HepG2 (cell line): ENCODE data around the gene NEU1. TPM values are rescaled to one million over a fixed set of nuclear protein-coding genes. Genes with fewer than 3 reads are reported as not detected.
A peak's percentile ranks its signal among the peaks of the same experiment; 100 is the strongest.

Source experiments
- EEA1 ChIP-seq: sonication (generic); formaldehyde crosslinking; IDR thresholded peaks from 2 replicates; pipeline ENCODE4 v1.5.1; 2020; ENCODE audit warnings: mild to moderate bottlenecking, missing genetic modification reagents, borderline replicate concordance
- MAFF ChIP-seq: IDR thresholded peaks from 2 replicates; pipeline ENCODE4 v1.6.1; 2011; ENCODE audit warnings: low read depth, low read length, improper control_type of control experiment
- MXI1 ChIP-seq: IDR thresholded peaks from 3 replicates; pipeline ENCODE4 v1.6.1; 2012; ENCODE audit warnings: low read depth, low read length, inconsistent platforms, borderline replicate concordance
- PAF1 ChIP-seq: IDR thresholded peaks from 2 replicates; pipeline ENCODE4 v1.6.1; 2016; ENCODE audit warnings: missing genetic modification reagents, missing compliant biosample characterization
- SMAD1 ChIP-seq: sonication (generic); formaldehyde crosslinking; IDR thresholded peaks from 2 replicates; pipeline ENCODE4 v1.4.0; 2020; ENCODE audit warnings: missing genetic modification reagents, low read depth, mild to moderate bottlenecking, borderline replicate concordance
- SP4 ChIP-seq: sonication (generic); formaldehyde crosslinking; IDR thresholded peaks from 2 replicates; pipeline ENCODE4 v1.8.1; 2023; ENCODE audit warnings: mild to moderate bottlenecking, missing genetic modification reagents
- SRF ChIP-seq: IDR thresholded peaks from 2 replicates; pipeline ENCODE4 v1.6.1; 2011; ENCODE audit warnings: mild to moderate bottlenecking, low read depth, low read length, moderate library complexity
- SRY ChIP-seq: sonication (generic); formaldehyde crosslinking; IDR thresholded peaks from 2 replicates; pipeline ENCODE4 v1.8.0; 2022; ENCODE audit warnings: mild to moderate bottlenecking, missing genetic modification reagents
- TAF15 ChIP-seq: fragments of 200-400 bp; formaldehyde crosslinking; IDR thresholded peaks from one replicate; pipeline ENCODE4 v1.6.1; 2018; ENCODE audit warnings: mild to moderate bottlenecking, low read depth, low read length; ENCODE audit not compliant: poor library complexity, severe bottlenecking
- XRCC5 ChIP-seq: fragments of 200-400 bp; formaldehyde crosslinking; optimal IDR thresholded peaks from 2 replicates; pipeline ENCODE3; 2017; ENCODE audit warnings: mild to moderate bottlenecking, low read length
- ZBTB20 ChIP-seq: sonication (generic); formaldehyde crosslinking; IDR thresholded peaks from 2 replicates; pipeline ENCODE4 v1.8.1; 2023; ENCODE audit warnings: missing genetic modification reagents, low read depth, mild to moderate bottlenecking, borderline replicate concordance
- ZBTB8A ChIP-seq: sonication (generic); formaldehyde crosslinking; IDR thresholded peaks from 2 replicates; pipeline ENCODE4 v1.4.0; 2020; ENCODE audit warnings: mild to moderate bottlenecking, low read depth, missing genetic modification reagents, borderline replicate concordance
- ZNF207 ChIP-seq: fragments of 450-650 bp; IDR thresholded peaks from 2 replicates; pipeline ENCODE4 v1.6.1; 2016; ENCODE audit warnings: antibody characterized with exemption, borderline replicate concordance
- ZNF430 ChIP-seq: sonication (generic); formaldehyde crosslinking; IDR thresholded peaks from 2 replicates; pipeline ENCODE4 v1.9.0; 2021; ENCODE audit warnings: mild to moderate bottlenecking, missing genetic modification reagents
- ZNF552 ChIP-seq: sonication (generic); formaldehyde crosslinking; IDR thresholded peaks from 2 replicates; pipeline ENCODE4 v1.9.0; 2022; ENCODE audit warnings: missing genetic modification reagents, mild to moderate bottlenecking, borderline replicate concordance
- polyA plus RNA-seq, 8 experiments: library from polyadenylated mRNA; depleted of rRNA in 3 of 8; stranded (reverse) in 7 of 8; unstranded in 1 of 8; fragments of >200 nt; fragmentation: Illumina TruSeq in 4 of 8; extraction: Trizol in 4 of 8; gene quantifications; 2 replicates each; pipeline versions ENCODE4 v1.2.1 to v1.2.3, GENCODE V29; 2011 to 2016; ENCODE audit warnings: low read depth in 4 of 8, missing spikeins in 1 of 8, mixed read lengths in 1 of 8; ENCODE audit not compliant: insufficient read depth in 1 of 8
- total RNA-seq, 5 experiments: library from RNA; depleted of rRNA; stranded (reverse); fragments of >200 nt; fragmentation: Illumina TruSeq; extraction: Trizol; gene quantifications; 2 replicates each; pipeline ENCODE4 v1.2.3, GENCODE V29; 2016; ENCODE audit warnings: low read depth in 1 of 5
- TF ChIP-seq, protein P1 (sequence below): sonication (generic); formaldehyde crosslinking; IDR thresholded peaks from 2 replicates; pipeline ENCODE4 v1.4.0; 2020; ENCODE audit warnings: missing genetic modification reagents
- TF ChIP-seq, protein P2 (sequence below): IDR thresholded peaks from 2 replicates; pipeline ENCODE4 v1.6.1; 2012; ENCODE audit warnings: low read length, improper control_type of control experiment
- TF ChIP-seq, protein P3 (sequence below), 2 experiments: sonication (generic) in 1 of 2; formaldehyde crosslinking in 1 of 2; IDR thresholded peaks; 2 replicates each; pipeline versions ENCODE4 v1.4.0 to v1.6.1; 2016 to 2020; ENCODE audit warnings: borderline replicate concordance in 1 of 2, low read depth in 1 of 2, mild to moderate bottlenecking in 1 of 2, missing genetic modification reagents in 1 of 2

The NEU1 gene
- total and polyA plus RNA-seq, 2 of the 13 experiments (the other 11 are each of a cell fraction or from before 2014, with no cell fraction given), result 215 to 297 TPM

GRCh38 chr6:31837369-31838113 lies 25.1 kb downstream of the NEU1 start (continued):
- TF ChIP-seq, protein P1, sequence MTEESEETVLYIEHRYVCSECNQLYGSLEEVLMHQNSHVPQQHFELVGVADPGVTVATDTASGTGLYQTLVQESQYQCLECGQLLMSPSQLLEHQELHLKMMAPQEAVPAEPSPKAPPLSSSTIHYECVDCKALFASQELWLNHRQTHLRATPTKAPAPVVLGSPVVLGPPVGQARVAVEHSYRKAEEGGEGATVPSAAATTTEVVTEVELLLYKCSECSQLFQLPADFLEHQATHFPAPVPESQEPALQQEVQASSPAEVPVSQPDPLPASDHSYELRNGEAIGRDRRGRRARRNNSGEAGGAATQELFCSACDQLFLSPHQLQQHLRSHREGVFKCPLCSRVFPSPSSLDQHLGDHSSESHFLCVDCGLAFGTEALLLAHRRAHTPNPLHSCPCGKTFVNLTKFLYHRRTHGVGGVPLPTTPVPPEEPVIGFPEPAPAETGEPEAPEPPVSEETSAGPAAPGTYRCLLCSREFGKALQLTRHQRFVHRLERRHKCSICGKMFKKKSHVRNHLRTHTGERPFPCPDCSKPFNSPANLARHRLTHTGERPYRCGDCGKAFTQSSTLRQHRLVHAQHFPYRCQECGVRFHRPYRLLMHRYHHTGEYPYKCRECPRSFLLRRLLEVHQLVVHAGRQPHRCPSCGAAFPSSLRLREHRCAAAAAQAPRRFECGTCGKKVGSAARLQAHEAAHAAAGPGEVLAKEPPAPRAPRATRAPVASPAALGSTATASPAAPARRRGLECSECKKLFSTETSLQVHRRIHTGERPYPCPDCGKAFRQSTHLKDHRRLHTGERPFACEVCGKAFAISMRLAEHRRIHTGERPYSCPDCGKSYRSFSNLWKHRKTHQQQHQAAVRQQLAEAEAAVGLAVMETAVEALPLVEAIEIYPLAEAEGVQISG (CRISPR knock-in tag), result no peak
- TF ChIP-seq ZNF552 (CRISPR knock-in tag), result no peak
- no peak for TF ChIP-seq MAFF
- no peak for TF ChIP-seq SRY (CRISPR knock-in tag)
- TF ChIP-seq ZNF207, result no peak
- TF ChIP-seq MXI1, result no peak
- 0 out of 2 replicates have a peak, but pooled peaks have one; percentile 13 for TF ChIP-seq ZBTB8A (CRISPR knock-in tag)
- TF ChIP-seq ZNF430 (CRISPR knock-in tag), result no peak
- TF ChIP-seq ZBTB20 (CRISPR knock-in tag), result no peak
- TF ChIP-seq SRF, result no peak
- no peak for TF ChIP-seq PAF1 (CRISPR knock-in tag)
- TF ChIP-seq TAF15, result no peak
- TF ChIP-seq, protein P2, sequence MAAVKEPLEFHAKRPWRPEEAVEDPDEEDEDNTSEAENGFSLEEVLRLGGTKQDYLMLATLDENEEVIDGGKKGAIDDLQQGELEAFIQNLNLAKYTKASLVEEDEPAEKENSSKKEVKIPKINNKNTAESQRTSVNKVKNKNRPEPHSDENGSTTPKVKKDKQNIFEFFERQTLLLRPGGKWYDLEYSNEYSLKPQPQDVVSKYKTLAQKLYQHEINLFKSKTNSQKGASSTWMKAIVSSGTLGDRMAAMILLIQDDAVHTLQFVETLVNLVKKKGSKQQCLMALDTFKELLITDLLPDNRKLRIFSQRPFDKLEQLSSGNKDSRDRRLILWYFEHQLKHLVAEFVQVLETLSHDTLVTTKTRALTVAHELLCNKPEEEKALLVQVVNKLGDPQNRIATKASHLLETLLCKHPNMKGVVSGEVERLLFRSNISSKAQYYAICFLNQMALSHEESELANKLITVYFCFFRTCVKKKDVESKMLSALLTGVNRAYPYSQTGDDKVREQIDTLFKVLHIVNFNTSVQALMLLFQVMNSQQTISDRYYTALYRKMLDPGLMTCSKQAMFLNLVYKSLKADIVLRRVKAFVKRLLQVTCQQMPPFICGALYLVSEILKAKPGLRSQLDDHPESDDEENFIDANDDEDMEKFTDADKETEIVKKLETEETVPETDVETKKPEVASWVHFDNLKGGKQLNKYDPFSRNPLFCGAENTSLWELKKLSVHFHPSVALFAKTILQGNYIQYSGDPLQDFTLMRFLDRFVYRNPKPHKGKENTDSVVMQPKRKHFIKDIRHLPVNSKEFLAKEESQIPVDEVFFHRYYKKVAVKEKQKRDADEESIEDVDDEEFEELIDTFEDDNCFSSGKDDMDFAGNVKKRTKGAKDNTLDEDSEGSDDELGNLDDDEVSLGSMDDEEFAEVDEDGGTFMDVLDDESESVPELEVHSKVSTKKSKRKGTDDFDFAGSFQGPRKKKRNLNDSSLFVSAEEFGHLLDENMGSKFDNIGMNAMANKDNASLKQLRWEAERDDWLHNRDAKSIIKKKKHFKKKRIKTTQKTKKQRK, result no peak
- no peak for TF ChIP-seq SP4 (CRISPR knock-in tag)
- TF ChIP-seq, protein P3, sequence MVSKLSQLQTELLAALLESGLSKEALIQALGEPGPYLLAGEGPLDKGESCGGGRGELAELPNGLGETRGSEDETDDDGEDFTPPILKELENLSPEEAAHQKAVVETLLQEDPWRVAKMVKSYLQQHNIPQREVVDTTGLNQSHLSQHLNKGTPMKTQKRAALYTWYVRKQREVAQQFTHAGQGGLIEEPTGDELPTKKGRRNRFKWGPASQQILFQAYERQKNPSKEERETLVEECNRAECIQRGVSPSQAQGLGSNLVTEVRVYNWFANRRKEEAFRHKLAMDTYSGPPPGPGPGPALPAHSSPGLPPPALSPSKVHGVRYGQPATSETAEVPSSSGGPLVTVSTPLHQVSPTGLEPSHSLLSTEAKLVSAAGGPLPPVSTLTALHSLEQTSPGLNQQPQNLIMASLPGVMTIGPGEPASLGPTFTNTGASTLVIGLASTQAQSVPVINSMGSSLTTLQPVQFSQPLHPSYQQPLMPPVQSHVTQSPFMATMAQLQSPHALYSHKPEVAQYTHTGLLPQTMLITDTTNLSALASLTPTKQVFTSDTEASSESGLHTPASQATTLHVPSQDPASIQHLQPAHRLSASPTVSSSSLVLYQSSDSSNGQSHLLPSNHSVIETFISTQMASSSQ (IDR thresholded peaks at IDR 0.05; ENCODE audit: low read depth), result no peak
- TF ChIP-seq, protein P3 (CRISPR knock-in tag; IDR thresholded peaks at IDR 0.05; ENCODE audit: borderline replicate concordance), result peak; percentile 39; the same call in 1 of the 2 replicates
- TF ChIP-seq EEA1 (CRISPR knock-in tag), result no peak
- TF ChIP-seq SMAD1 (CRISPR knock-in tag), result no peak
- peak; percentile 12 for TF ChIP-seq XRCC5
